GM12878 (cell line): ENCODE data around the gene NUP35.
A peak's percentile ranks its signal among the peaks of the same experiment; 100 is the strongest.

Source experiments
- CTCF ChIP-seq, 3 experiments: IDR thresholded peaks in 2 of 3; conservative IDR thresholded peaks in 1 of 3; 2 replicates each; pipeline ENCODE4 v1.5.1; 2011; ENCODE audit warnings: low read depth in 3 of 3, low read length in 3 of 3, mild to moderate bottlenecking in 3 of 3, control low read depth in 2 of 3, moderate library complexity in 2 of 3, inconsistent platforms in 1 of 3, mixed read lengths in 1 of 3; ENCODE audit not compliant: control insufficient read depth in 2 of 3, insufficient read depth in 1 of 3; ENCODE audit errors: extremely low read depth in 1 of 3
- E2F4 ChIP-seq: IDR thresholded peaks from 2 replicates; pipeline ENCODE4 v1.6.1; 2012; ENCODE audit warnings: low read depth, low read length, improper control_type of control experiment
- EZH2 ChIP-seq: IDR thresholded peaks from 2 replicates; pipeline ENCODE4 v1.6.1; 2012; ENCODE audit warnings: low read depth, mild to moderate bottlenecking, control low read depth, inconsistent platforms, low read length, borderline replicate concordance; ENCODE audit not compliant: control insufficient read depth
- HCFC1 ChIP-seq: fragments of 150-350 bp; IDR thresholded peaks from 2 replicates; pipeline ENCODE4 v1.6.1; 2014; ENCODE audit warnings: low read length
- HDGF ChIP-seq: fragments of 450-650 bp; IDR thresholded peaks from 2 replicates; pipeline ENCODE4 v1.6.1; 2016; ENCODE audit warnings: antibody characterized with exemption
- MTA2 ChIP-seq: fragments of 450-650 bp; IDR thresholded peaks from 2 replicates; pipeline ENCODE4 v1.6.1; 2016; ENCODE audit warnings: low read depth, mild to moderate bottlenecking, moderate library complexity
- MYC ChIP-seq: IDR thresholded peaks from 2 replicates; pipeline ENCODE4 v1.6.1; 2011; ENCODE audit warnings: mild to moderate bottlenecking, low read length, moderate library complexity, inconsistent platforms; ENCODE audit not compliant: insufficient read depth, insufficient replicate concordance, insufficient read length, severe bottlenecking
- POLR2A ChIP-seq: IDR thresholded peaks from 2 replicates; pipeline ENCODE4 v1.6.1; 2011; ENCODE audit warnings: low read depth, mild to moderate bottlenecking, low read length
- PRDM15 ChIP-seq: fragments of 450-650 bp; formaldehyde crosslinking; IDR thresholded peaks from 2 replicates; pipeline ENCODE4 v1.4.0; 2020; ENCODE audit warnings: mild to moderate bottlenecking, moderate library complexity
- RFX5 ChIP-seq: IDR thresholded peaks from 2 replicates; pipeline ENCODE4 v1.6.1; 2011; ENCODE audit warnings: low read depth, low read length, improper control_type of control experiment
- SIN3A ChIP-seq: IDR thresholded peaks from 2 replicates; pipeline ENCODE4 v1.6.1; 2012; ENCODE audit warnings: low read depth, low read length, improper control_type of control experiment
- SIX5 ChIP-seq: IDR thresholded peaks from 2 replicates; pipeline ENCODE4 v1.6.1; 2011; ENCODE audit warnings: mild to moderate bottlenecking, low read depth, low read length, moderate library complexity; ENCODE audit not compliant: severe bottlenecking
- TARDBP ChIP-seq: IDR thresholded peaks from 2 replicates; pipeline ENCODE4 v1.6.1; 2016; ENCODE audit warnings: borderline replicate concordance
- ZBED1 ChIP-seq: IDR thresholded peaks from 2 replicates; pipeline ENCODE4 v1.6.1; 2016; ENCODE audit warnings: borderline replicate concordance

GRCh38 chr2:183078464-183079138 lies 45.6 kb upstream of the NUP35 start, which contains the start of gene DUSP19:
- TF ChIP-seq HDGF (no peak), POLR2A (peak; percentile 68), E2F4 (no peak), CTCF (IDR thresholded peaks at IDR 0.05 in 2 of 3, conservative IDR thresholded peaks at IDR 0.05 in 1 of 3; ENCODE audit: control insufficient read depth in 2 of 3, extremely low read depth in 1 of 3, insufficient read depth in 1 of 3, low read depth in 3 of 3, low read length in 3 of 3) (no peak), RFX5 (no peak), HCFC1 (no peak; the same call in none of the 2 replicates), SIN3A (no peak), EZH2 (0 out of 2 replicates have a peak, but pooled peaks have one; percentile 25), SIX5 (no peak), ZBED1 (no peak), TARDBP (no peak), PRDM15 (CRISPR knock-in tag) (no peak), MYC (no peak), MTA2 (0 out of 2 replicates have a peak, but pooled peaks have one; percentile 14)
